Activated naive CD4-positive, alpha-beta T cell treated with anti-CD3 and anti-CD28 coated beads, Interleukin-2, amount 50 U/mL, for 16 hours (primary cell): ENCODE results near the gene VAMP2.

Source experiments
- DNase-seq: peaks from one replicate; pipeline ENCODE4 v3.0.0-alpha.2; 2020

The VAMP2 gene

GRCh38 chr17:8121407-8121680 is 41.4 kb downstream of the VAMP2 start:
- no peak for DNase-seq

GRCh38 chr17:8120520-8121406 is 42.0 kb downstream of the VAMP2 start:
- DNase-seq: peak; percentile 78

GRCh38 chr17:8119581-8120519 is 42.9 kb downstream of the VAMP2 start:
- peak; percentile 87 for DNase-seq

DNA sequence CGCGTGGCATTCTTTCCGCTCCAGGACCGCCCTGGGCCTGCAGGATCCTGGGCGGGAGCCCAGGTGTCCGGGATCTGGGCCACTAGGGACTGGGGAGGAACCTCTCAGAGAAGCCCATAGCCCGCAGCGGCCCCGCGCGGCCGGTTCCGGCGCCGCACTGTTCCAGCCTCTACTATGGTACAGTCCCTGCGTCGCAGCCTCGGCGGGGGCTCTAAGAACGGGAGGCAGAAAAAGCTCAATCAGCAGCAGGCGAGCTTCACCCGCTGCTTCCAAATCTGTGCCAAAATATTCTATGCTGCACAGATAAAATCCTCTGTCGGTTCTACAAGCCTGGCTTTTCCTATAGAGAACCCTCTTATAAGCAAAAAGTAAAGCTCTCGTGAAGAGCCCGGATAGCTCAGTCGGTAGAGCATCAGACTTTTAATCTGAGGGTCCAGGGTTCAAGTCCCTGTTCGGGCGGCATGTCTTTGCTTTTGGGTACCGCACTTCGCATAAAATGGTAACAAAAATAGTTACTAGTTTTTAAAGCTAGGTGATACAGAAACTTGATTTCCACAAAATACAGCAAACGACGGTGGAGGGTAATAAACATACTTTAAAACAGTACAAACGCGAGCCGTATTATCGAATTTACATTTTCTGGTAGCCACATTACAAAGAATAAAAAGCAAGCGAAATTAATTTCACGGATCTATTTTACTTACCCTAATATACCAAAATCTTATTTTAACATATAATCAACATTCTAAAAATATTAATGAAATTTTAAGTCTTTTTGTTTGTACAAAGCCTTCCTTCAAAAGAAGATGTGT is 43.8 kb downstream of the VAMP2 start:
- peak; percentile 89 for DNase-seq

- no peak for DNase-seq
Measured at GRCh38 chr17:8117980-8118768, 44.6 kb downstream of the VAMP2 start, which contains the start of gene ALOXE3. Gene ALOXE3, minus strand, starts transcription at chr17:8118514. Its CDS starts 524 bp downstream, at chr17:8117990.

DNA sequence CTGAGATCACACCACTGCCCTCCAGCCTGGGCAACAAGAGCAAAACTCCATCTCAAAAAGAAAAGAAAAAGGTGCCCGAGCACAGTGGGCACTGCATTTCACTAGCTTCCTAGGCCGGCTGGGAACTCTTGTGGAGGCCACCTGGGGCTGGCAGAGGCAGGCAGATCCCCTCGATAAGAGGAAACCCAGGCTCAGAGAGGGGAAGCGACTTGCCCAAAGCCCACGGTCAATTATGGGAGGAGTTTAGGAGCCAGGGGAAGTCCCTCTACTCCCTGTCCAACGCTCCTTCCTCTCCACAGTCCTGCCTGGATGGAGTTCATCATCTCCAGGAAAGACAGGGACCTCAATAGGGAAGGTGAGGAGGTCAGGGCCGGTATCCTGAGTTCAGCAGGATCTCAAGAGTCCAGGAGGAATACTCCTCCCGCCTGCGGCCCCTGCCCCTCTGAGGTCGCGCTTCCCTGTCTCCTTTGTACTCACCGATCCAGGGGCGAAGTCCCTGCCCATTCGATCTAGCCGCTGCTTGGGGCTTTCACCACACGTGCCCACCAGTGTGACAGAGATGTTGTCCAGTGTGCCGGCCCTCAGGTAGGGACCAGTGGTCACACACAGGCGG is 45.3 kb downstream of the VAMP2 start:
- DNase-seq: no peak

DNA sequence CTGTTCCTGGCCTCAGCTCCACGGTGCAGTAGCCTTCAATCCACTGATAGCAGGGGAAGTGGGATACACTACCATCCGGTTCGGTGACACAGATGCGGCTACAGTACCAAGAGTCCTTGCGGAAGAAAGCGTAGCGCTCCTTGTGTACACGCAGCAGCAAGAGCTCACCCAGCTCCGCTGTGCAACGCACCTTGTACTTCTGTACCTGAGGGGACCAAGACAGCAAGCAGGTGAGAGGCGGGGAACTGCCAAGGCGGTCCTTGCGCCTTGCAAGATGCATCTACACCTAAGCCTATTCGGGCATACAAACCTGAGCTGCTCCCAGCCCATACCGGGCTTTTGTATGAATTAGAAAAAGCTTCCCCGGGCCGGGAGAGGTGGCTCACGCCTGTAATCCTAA is 46.0 kb downstream of the VAMP2 start:
- DNase-seq: no peak

DNA sequence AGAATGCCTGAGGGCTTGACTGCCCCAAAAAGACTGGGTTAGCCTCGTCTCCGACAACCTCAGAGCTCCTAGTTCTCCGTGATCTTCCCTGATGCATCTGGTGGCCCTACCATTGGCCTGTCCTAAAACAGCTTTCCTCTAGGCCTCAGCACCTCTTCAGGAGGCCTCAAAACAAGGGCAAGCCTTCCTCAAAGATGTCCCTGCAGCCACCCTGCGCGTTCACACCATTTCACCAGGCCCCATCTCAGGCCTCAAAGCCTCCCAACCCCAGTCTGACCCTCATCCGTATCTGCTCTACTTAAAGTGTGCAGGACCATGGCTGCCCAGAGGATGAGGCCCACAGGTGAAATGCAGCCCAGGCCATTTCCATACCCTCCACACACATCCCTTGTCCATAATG is 51.8 kb downstream of the VAMP2 start:
- no peak for DNase-seq

GRCh38 chr17:8110456-8110804 is 52.3 kb downstream of the VAMP2 start:
- no peak for DNase-seq

GRCh38 chr17:8109661-8110455 is 52.9 kb downstream of the VAMP2 start:
- DNase-seq: peak; percentile 84
